PC-9 (cell line): Measurements from ENCODE around the gene ZNF540.

Experiments used
- CTCF ChIP-seq: fragments of 200-600 bp; sonication (generic); conservative IDR thresholded peaks from 2 replicates; pipeline ENCODE4 v1.6.1; 2017; ENCODE audit warnings: mixed run types, antibody characterized with exemption, mild to moderate bottlenecking, moderate library complexity
- EZH2 ChIP-seq: fragments of 200-600 bp; sonication (generic); IDR thresholded peaks from 2 replicates; pipeline ENCODE4 v1.8.0; 2017; ENCODE audit warnings: antibody characterized with exemption, low read depth

DNA sequence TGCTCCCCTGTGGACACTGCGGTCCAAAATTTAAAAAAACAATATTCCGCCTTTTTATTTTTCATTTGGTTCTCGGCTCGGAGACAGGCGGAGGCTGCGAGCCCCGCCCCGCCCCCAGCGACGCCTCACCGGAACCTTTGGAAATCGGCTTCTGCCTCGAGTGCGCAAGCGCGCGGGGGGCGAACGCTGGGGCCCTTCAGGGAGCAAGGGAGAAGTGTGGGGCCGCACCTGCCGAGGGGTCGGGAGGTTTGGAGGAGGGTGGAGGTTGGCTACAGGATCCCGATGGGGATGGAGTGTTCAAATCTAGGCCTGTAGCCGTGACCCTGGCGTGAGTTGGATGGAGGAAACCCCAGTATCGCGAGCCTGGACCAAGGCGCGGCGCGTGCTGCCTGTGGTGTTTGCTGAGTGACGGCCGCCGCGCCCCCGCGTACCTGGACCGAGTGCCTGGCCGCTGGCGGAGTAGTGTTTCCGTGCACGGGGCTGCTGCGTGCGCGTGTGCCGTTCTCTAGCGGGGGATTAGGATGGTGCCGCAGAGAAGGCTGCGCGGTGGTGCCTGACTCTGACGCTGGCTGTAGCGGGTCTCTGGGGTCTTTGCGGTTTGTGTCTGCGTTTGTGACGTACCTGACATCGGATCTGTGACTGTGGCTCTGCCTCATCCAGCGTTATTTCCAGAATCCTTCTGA, 61.2 kb downstream of the ZNF540 start:
- TF ChIP-seq CTCF (no peak), EZH2 (no peak)
